GM19324 (cell line): ENCODE results near the gene ADGRF5.

Experiments used
- ATAC-seq: cut with Tn5 transposase; IDR thresholded peaks from one replicate; pipeline ENCODE4 v1.9.1; 2021; ENCODE audit warnings: mild to moderate bottlenecking, moderate library complexity; ENCODE audit not compliant: unreplicated experiment, low FRiP score

ADGRF5 gene

GRCh38 chr6:46933751-46934150, 12.0 kb upstream of the ADGRF5 start:
- no peak for ATAC-seq

GRCh38 chr6:46932526-46933319, 11.0 kb upstream of the ADGRF5 start:
- ATAC-seq = no peak

GRCh38 chr6:46931416-46931815, 9.7 kb upstream of the ADGRF5 start:
- ATAC-seq = no peak

GRCh38 chr6:46930331-46930730, 8.6 kb upstream of the ADGRF5 start:
- no peak for ATAC-seq

GRCh38 chr6:46927066-46927465, 5.3 kb upstream of the ADGRF5 start:
- no peak for ATAC-seq

- ATAC-seq = no peak
Observed at GRCh38 chr6:46926481-46926880, 4.7 kb upstream of the ADGRF5 start.

- ATAC-seq = no peak
Observed at GRCh38 chr6:46925563-46926253, 4.0 kb upstream of the ADGRF5 start.

GRCh38 chr6:46923476-46923875, 1.7 kb upstream of the ADGRF5 start:
- no peak for ATAC-seq

GRCh38 chr6:46921059-46921458, 679 bp downstream of the ADGRF5 start:
- no peak for ATAC-seq

- no peak for ATAC-seq
Observed at GRCh38 chr6:46918806-46919205, 2.9 kb downstream of the ADGRF5 start.

GRCh38 chr6:46917002-46917545, 4.7 kb downstream of the ADGRF5 start:
- ATAC-seq = no peak

- no peak for ATAC-seq
Observed at GRCh38 chr6:46915866-46916265, 5.9 kb downstream of the ADGRF5 start.

- no peak for ATAC-seq
Observed at GRCh38 chr6:46915380-46915779, 6.4 kb downstream of the ADGRF5 start.

GRCh38 chr6:46914279-46914810, 7.4 kb downstream of the ADGRF5 start:
- no peak for ATAC-seq

GRCh38 chr6:46909371-46909770, 12.4 kb downstream of the ADGRF5 start:
- no peak for ATAC-seq

- no peak for ATAC-seq
Observed at GRCh38 chr6:46906776-46907175, 15.0 kb downstream of the ADGRF5 start.

- no peak for ATAC-seq
Observed at GRCh38 chr6:46904117-46904516, 17.6 kb downstream of the ADGRF5 start.

- ATAC-seq = no peak
Observed at GRCh38 chr6:46903175-46903574, 18.6 kb downstream of the ADGRF5 start.

GRCh38 chr6:46901882-46902314, 19.8 kb downstream of the ADGRF5 start:
- ATAC-seq = no peak

GRCh38 chr6:46900266-46900665, 21.5 kb downstream of the ADGRF5 start:
- ATAC-seq = no peak

GRCh38 chr6:46899659-46900058, 22.1 kb downstream of the ADGRF5 start:
- ATAC-seq = no peak
